Uterus (tissue), 4 donors: ENCODE measurements around the gene EIF4E2. TPM values are rescaled to one million over a fixed set of nuclear protein-coding genes. Genes with fewer than 3 reads are reported as not detected.

ENCODE experiments used
- DNase-seq, 2 donors: peaks; one replicate each; pipeline ENCODE4 v3.0.0-alpha.2; 2019 to 2020
- H3K27ac ChIP-seq, 2 donors: fragments of 200-600 bp; sonication (generic); 1 replicate in 1 of 2; 2 replicates in 1 of 2; pipeline ENCODE4 v1.5.1; 2016 to 2018
- H3K27me3 ChIP-seq, 2 donors: fragments of 200-600 bp; sonication (generic); one replicate each; pipeline ENCODE4 v1.5.1; 2018 to 2019; ENCODE audit warnings: control low read depth in 1 of 2
- H3K36me3 ChIP-seq, 2 donors: fragments of 200-600 bp; sonication (generic); one replicate each; pipeline ENCODE4 v1.5.1; 2019; ENCODE audit warnings: control low read depth in 1 of 2
- H3K4me1 ChIP-seq, 2 donors: fragments of 200-600 bp; sonication (generic); one replicate each; pipeline ENCODE4 v1.5.1; 2018 to 2019; ENCODE audit warnings: control low read depth in 1 of 2
- H3K4me3 ChIP-seq, 2 donors: fragments of 200-600 bp; sonication (generic); 1 replicate in 1 of 2; 2 replicates in 1 of 2; pipeline ENCODE4 v1.5.1; 2018 to 2019; ENCODE audit warnings: mild to moderate bottlenecking in 1 of 2
- H3K9me3 ChIP-seq, 2 donors: fragments of 200-600 bp; sonication (generic); one replicate each; pipeline ENCODE4 v1.5.1; 2019; ENCODE audit warnings: control low read depth in 1 of 2
- POLR2A ChIP-seq, 2 donors: fragments of 450-650 bp; IDR thresholded peaks; one replicate each; pipeline ENCODE4 v1.6.1; 2016; ENCODE audit warnings: antibody characterized with exemption in 2 of 2, mild to moderate bottlenecking in 1 of 2, moderate library complexity in 1 of 2
- intact Hi-C: fragments of 100-400 bp; cut with DNase I; formaldehyde crosslinking; loops from one replicate; pipeline ENCODE4 v1.15.1; 2023; ENCODE audit warnings: low total_unique reads
- total RNA-seq, 4 donors: library from RNA; depleted of rRNA in 3 of 4; stranded (reverse); fragments of >200 nt in 3 of 4; gene quantifications; one replicate each; pipeline versions ENCODE4 v1.1.0 to v1.2.4, GENCODE V29; 2014 to 2023
- TF ChIP-seq, protein P1 (sequence below), 4 experiments: fragments of 200-600 bp in 2 of 4; fragments of 450-650 bp in 2 of 4; sonication (generic) in 2 of 4; IDR thresholded peaks; one replicate each; pipeline ENCODE4 v1.5.1; 2016 to 2019; ENCODE audit warnings: antibody characterized with exemption in 4 of 4, mild to moderate bottlenecking in 2 of 4, moderate library complexity in 1 of 4
- donor health status: DM: yes; HTN: yes; CAD: no.

EIF4E2 gene
- total RNA-seq, 4 donors from 2014 or later: 24.3 to 195 (median 56.6) TPM

GRCh38 chr2:232502911-232503808 lies 47.3 kb upstream of the EIF4E2 start:
- DNase-seq: peak in 1 of 2 donors; percentile 39
- no peaks in the 10 kb centered on the region for H3K36me3 ChIP-seq
- no peaks in the 10 kb centered on the region for H3K9me3 ChIP-seq
- intact Hi-C loops: no loop called here
- no peak overlapping the region for H3K27ac ChIP-seq
- H3K4me3 ChIP-seq: peak overlapping the region; percentile 19 to 43
- H3K4me1 ChIP-seq: peaks cover 0 to 3% of the 10 kb centered on the region in 2 donors
- TF ChIP-seq, protein P1, sequence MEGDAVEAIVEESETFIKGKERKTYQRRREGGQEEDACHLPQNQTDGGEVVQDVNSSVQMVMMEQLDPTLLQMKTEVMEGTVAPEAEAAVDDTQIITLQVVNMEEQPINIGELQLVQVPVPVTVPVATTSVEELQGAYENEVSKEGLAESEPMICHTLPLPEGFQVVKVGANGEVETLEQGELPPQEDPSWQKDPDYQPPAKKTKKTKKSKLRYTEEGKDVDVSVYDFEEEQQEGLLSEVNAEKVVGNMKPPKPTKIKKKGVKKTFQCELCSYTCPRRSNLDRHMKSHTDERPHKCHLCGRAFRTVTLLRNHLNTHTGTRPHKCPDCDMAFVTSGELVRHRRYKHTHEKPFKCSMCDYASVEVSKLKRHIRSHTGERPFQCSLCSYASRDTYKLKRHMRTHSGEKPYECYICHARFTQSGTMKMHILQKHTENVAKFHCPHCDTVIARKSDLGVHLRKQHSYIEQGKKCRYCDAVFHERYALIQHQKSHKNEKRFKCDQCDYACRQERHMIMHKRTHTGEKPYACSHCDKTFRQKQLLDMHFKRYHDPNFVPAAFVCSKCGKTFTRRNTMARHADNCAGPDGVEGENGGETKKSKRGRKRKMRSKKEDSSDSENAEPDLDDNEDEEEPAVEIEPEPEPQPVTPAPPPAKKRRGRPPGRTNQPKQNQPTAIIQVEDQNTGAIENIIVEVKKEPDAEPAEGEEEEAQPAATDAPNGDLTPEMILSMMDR (IDR thresholded peaks at IDR 0.05): no peak
- no peak for TF ChIP-seq POLR2A (IDR thresholded peaks at IDR 0.05)
- no peaks in the 10 kb centered on the region for H3K27me3 ChIP-seq

DNA sequence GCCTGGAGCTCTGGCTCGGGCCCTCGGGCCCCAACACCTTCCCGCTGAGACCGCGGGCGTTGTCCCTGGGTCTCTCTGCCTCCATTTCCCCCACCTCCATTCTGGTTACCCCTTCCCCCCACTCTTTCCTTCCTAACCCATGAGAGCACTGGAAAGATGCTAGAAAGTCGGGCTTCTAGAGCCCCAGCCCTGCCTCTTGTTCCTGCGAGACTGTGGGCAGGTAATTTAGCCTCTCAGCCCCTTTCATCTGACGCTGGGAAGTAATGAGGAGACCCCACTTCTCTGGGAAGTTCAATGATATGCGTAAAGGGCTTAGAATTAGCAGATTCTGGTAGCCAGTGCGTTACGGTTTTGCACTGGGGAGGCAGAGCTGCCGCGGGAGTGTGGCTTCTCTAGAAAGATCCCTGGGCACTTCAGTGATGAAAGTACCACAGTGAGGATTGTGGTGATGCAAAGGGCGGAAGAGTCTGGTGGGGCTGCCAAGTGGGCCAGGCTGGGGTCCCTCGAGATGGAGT lies 46.6 kb upstream of the EIF4E2 start:
- DNase-seq: no peak
- peaks cover 0 to 3% of the 10 kb centered on the region in 2 donors for H3K4me1 ChIP-seq
- no peak for TF ChIP-seq POLR2A (IDR thresholded peaks at IDR 0.05)
- TF ChIP-seq, protein P1 (IDR thresholded peaks at IDR 0.05): no peak
- intact Hi-C loops: no loop called here
- H3K27ac ChIP-seq: no peak overlapping the region
- no peaks in the 10 kb centered on the region for H3K9me3 ChIP-seq
- no peaks in the 10 kb centered on the region for H3K27me3 ChIP-seq
- H3K4me3 ChIP-seq: peak overlapping the region in 1 of 2 donors; percentile 43
- H3K36me3 ChIP-seq: no peaks in the 10 kb centered on the region

DNA sequence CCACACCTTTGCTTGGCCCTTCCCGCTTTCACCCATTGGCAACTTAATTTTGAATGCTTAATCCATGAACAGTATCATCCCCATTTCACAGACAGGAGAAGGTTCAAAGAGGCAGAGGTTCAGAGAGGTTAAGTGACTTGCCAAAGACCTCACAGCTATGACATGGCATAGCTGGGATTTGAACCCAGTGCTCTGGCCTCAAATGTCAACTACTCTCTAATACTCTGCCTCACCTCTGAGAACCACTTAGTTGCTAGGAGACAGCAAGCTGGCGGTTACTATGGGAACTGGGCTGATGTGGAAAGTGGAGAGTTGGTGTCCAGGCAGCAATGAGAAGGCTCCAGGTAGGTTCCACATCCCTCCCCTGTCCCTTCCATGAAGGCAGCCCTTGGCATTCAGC lies 46.1 kb upstream of the EIF4E2 start:
- H3K27ac ChIP-seq: no peak overlapping the region
- no peak overlapping the region for H3K4me3 ChIP-seq
- H3K9me3 ChIP-seq: no peaks in the 10 kb centered on the region
- H3K36me3 ChIP-seq: no peaks in the 10 kb centered on the region
- H3K27me3 ChIP-seq: no peaks in the 10 kb centered on the region
- intact Hi-C loops: no loop called here
- TF ChIP-seq, protein P1 (IDR thresholded peaks at IDR 0.05): no peak
- TF ChIP-seq POLR2A (IDR thresholded peaks at IDR 0.05): no peak
- no peak for DNase-seq
- peaks cover 0 to 3% of the 10 kb centered on the region in 2 donors for H3K4me1 ChIP-seq

- TF ChIP-seq POLR2A (IDR thresholded peaks at IDR 0.05): no peak
- TF ChIP-seq, protein P1 (IDR thresholded peaks at IDR 0.05): no peak
- Histone ChIP-seq H3K27me3 (no peaks in the 10 kb centered on the region), H3K4me3 (no peak overlapping the region), H3K4me1 (peaks cover 0 to 3% of the 10 kb centered on the region in 2 donors), H3K9me3 (no peaks in the 10 kb centered on the region), H3K27ac (no peak overlapping the region), H3K36me3 (no peaks in the 10 kb centered on the region)
- intact Hi-C loops: no loop called here
- DNase-seq: no peak
Measured at GRCh38 chr2:232505856-232506255, 44.6 kb upstream of the EIF4E2 start.

DNA sequence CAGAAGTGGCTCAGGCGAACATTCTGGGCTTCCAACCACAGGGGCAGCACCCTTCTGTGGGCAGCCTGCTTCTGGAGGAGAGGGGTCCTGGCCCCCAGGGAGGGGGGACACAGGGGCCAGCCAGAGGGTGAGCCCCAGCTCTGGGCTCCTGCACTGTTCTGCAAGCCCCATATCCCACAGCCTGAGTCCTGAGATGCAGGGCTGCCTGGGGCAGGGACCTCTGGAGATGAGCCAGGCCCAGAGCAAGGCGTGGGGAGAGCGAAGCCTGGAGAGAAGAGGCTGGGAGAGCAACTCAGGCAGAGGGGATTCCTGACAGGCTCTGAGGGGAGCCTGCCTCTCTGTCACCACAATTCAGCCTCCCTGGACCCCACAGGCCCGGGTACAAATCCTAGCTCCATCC lies 43.8 kb upstream of the EIF4E2 start:
- TF ChIP-seq, protein P1 (IDR thresholded peaks at IDR 0.05): no peak
- no peak for TF ChIP-seq POLR2A (IDR thresholded peaks at IDR 0.05)
- no peak overlapping the region for H3K27ac ChIP-seq
- intact Hi-C loops: no loop called here
- H3K4me1 ChIP-seq: peaks cover 0 to 3% of the 10 kb centered on the region in 2 donors
- H3K4me3 ChIP-seq: no peak overlapping the region
- no peaks in the 10 kb centered on the region for H3K36me3 ChIP-seq
- H3K27me3 ChIP-seq: no peaks in the 10 kb centered on the region
- no peak for DNase-seq
- no peaks in the 10 kb centered on the region for H3K9me3 ChIP-seq
